K562 (cell line): ENCODE measurements around the gene TIFAB. TPM values are rescaled to one million over a fixed set of nuclear protein-coding genes. Genes with fewer than 3 reads are reported as not detected.

Experiments
- ATAC-seq: fragments of 200-7000 bp; cut with Tn5 transposase; 3 replicates; pipeline ENCODE4 v1.9.1; 2020; ENCODE audit warnings: moderate library complexity
- BruUV-seq: library from RNA; stranded (reverse); fragments of 400-500 nt; replicated peaks from 2 replicates; lab custom pipeline; 2021; lab: Mats Ljungman, UMichigan
- CTCF ChIA-PET: fragments of 300-600 bp; formaldehyde crosslinking; extraction: SDS; loops from one replicate; lab custom pipeline; 2021; ENCODE audit warnings: low intra/inter-chr PET ratio; lab: Yijun Ruan, JAX
- POLR2A ChIA-PET: fragments of 300-600, 350-650 bp; sonication (Branson Sonifier 250); formaldehyde crosslinking; extraction: SDS; loops from one replicate; lab custom pipeline; 2021; ENCODE audit warnings: antibody characterized with exemption, inconsistent platforms; lab: Yijun Ruan, JAX
- DNase-seq, 4 experiments: peaks; one replicate each; pipeline versions ENCODE4 v3.0.0 to v3.0.0-alpha.2; 2011 to 2018; ENCODE audit warnings: low spot score in 3 of 4, mixed read lengths in 3 of 4; ENCODE audit errors: extremely low read depth in 1 of 4
- FAIRE-seq: peaks from 2 replicates; lab custom pipeline; 2011; peaks lifted over from hg19 to GRCh38; lab: Jason Lieb, UNC
- H2AFZ ChIP-seq: 2 replicates; pipeline ENCODE4 v1.6.0; 2011; ENCODE audit warnings: low read depth, low read length, control low read depth, inconsistent platforms
- H3K27ac ChIP-seq: fragments of 200-600 bp; 3 replicates; pipeline ENCODE4 v1.8.0; 2011; ENCODE audit warnings: low read depth, mild to moderate bottlenecking, control low read depth, inconsistent platforms, low read length, moderate library complexity, mixed read lengths; ENCODE audit errors: extremely low read depth
- H3K27me3 ChIP-seq, 2 experiments: fragments of 300-600 bp in 1 of 2; 2 replicates in 1 of 2; 3 replicates in 1 of 2; pipeline versions ENCODE4 v1.6.0 to v1.8.0; 2011; ENCODE audit warnings: inconsistent platforms in 2 of 2, low read length in 2 of 2, mild to moderate bottlenecking in 1 of 2, mixed read lengths in 1 of 2, moderate library complexity in 1 of 2; ENCODE audit not compliant: control insufficient read depth in 2 of 2, insufficient read depth in 2 of 2
- H3K36me3 ChIP-seq: fragments of 300-600 bp; 3 replicates; pipeline ENCODE4 v1.8.0; 2011; ENCODE audit warnings: mild to moderate bottlenecking, low read length, inconsistent platforms; ENCODE audit not compliant: control insufficient read depth, insufficient read depth
- H3K4me1 ChIP-seq, 2 experiments: fragments of 200-600 bp in 1 of 2; replicated peaks in 1 of 2; 2 replicates in 1 of 2; 3 replicates in 1 of 2; pipeline versions ENCODE4 v1.5.1 to v1.8.0; 2011; ENCODE audit warnings: inconsistent platforms in 2 of 2, low read length in 2 of 2, mild to moderate bottlenecking in 1 of 2, mixed read lengths in 1 of 2, moderate library complexity in 1 of 2; ENCODE audit not compliant: control insufficient read depth in 2 of 2, insufficient read depth in 2 of 2
- H3K4me2 ChIP-seq: 2 replicates; pipeline ENCODE4 v1.6.1; 2011; ENCODE audit warnings: low read length, control low read depth, inconsistent platforms, mixed read lengths; ENCODE audit not compliant: insufficient read depth
- H3K4me3 ChIP-seq: fragments of 200-600 bp; sonication (generic), shearing (Covaris generic); 2 replicates; pipeline ENCODE4 v1.5.1; 2016; ENCODE audit warnings: control low read depth, inconsistent platforms
- H3K79me2 ChIP-seq: fragments of 200-600 bp; 3 replicates; pipeline ENCODE4 v1.8.0; 2011; ENCODE audit warnings: low read length, inconsistent platforms; ENCODE audit not compliant: control insufficient read depth, insufficient read depth
- H3K9ac ChIP-seq, 2 experiments: 2 replicates each; pipeline versions ENCODE4 v1.6.0 to v1.6.1; 2011; ENCODE audit warnings: low read depth in 2 of 2, low read length in 2 of 2, control low read depth in 1 of 2, inconsistent platforms in 1 of 2, mild to moderate bottlenecking in 1 of 2, mixed read lengths in 1 of 2; ENCODE audit not compliant: insufficient read depth in 1 of 2
- H3K9me1 ChIP-seq: one replicate; pipeline ENCODE4 v1.6.0; 2011; ENCODE audit warnings: inconsistent platforms, mild to moderate bottlenecking, low read length, moderate library complexity; ENCODE audit not compliant: control insufficient read depth, insufficient read depth
- H3K9me3 ChIP-seq: replicated peaks from 2 replicates; pipeline ENCODE4 v1.5.1; 2011; ENCODE audit warnings: low read depth, low read length, inconsistent platforms; ENCODE audit not compliant: control insufficient read depth, insufficient read depth
- H4K20me1 ChIP-seq: replicated peaks from 2 replicates; pipeline ENCODE4 v1.6.1; 2011; ENCODE audit warnings: low read length, inconsistent platforms, mixed read lengths; ENCODE audit not compliant: control insufficient read depth, insufficient read depth
- ARHGAP35 ChIP-seq: fragments of 450-650 bp; IDR thresholded peaks from 2 replicates; pipeline ENCODE4 v1.6.1; 2018; ENCODE audit not compliant: partially characterized antibody
- CHD2 ChIP-seq: IDR thresholded peaks from 2 replicates; pipeline ENCODE4 v1.6.1; 2011; ENCODE audit warnings: low read depth, low read length
- ELF1 ChIP-seq: fragments of 200-800 bp; sonication (Bioruptor generic); IDR thresholded peaks from 2 replicates; pipeline ENCODE4 v1.6.1; 2016; ENCODE audit warnings: missing genetic modification characterization, missing compliant biosample characterization
- HCFC1 ChIP-seq: IDR thresholded peaks from 2 replicates; pipeline ENCODE4 v1.6.1; 2012; ENCODE audit warnings: low read depth, low read length, improper control_type of control experiment
- RCOR1 ChIP-seq, 2 experiments: IDR thresholded peaks; 2 replicates each; pipeline ENCODE4 v1.6.1; 2012; ENCODE audit warnings: low read depth in 2 of 2, low read length in 2 of 2, borderline replicate concordance in 1 of 2, improper control_type of control experiment in 1 of 2
- SRSF7 ChIP-seq: fragments of 200-400 bp; formaldehyde crosslinking; optimal IDR thresholded peaks from 2 replicates; pipeline ENCODE3; 2017; ENCODE audit warnings: mild to moderate bottlenecking, low read depth, low read length
- TAL1 ChIP-seq: fragments of 450-650 bp; IDR thresholded peaks from 2 replicates; pipeline ENCODE4 v1.6.1; 2016; ENCODE audit warnings: mild to moderate bottlenecking
- THAP12 ChIP-seq: fragments of 250-450 bp; sonication (Bioruptor Pico); IDR thresholded peaks from 2 replicates; pipeline ENCODE4 v1.9.0; 2021; ENCODE audit warnings: mild to moderate bottlenecking, inconsistent platforms
- ZNF280B ChIP-seq: fragments of 250-450 bp; sonication (Bioruptor Pico); IDR thresholded peaks from 2 replicates; pipeline ENCODE4 v1.5.1; 2021; ENCODE audit warnings: mild to moderate bottlenecking
- ZNF318 ChIP-seq, 2 experiments: fragments of 450-650 bp; IDR thresholded peaks; 2 replicates each; pipeline ENCODE4 v1.6.1; 2016; ENCODE audit warnings: mild to moderate bottlenecking in 2 of 2, borderline replicate concordance in 1 of 2, low read depth in 1 of 2, moderate library complexity in 1 of 2
- ZSCAN29 ChIP-seq: fragments of 450-650 bp; IDR thresholded peaks from 2 replicates; pipeline ENCODE4 v1.6.1; 2017
- WGBS: fragments of 100-300 bp; shearing (Covaris generic); methylation state at CpG from one replicate; pipeline ENCODE4 v1.1.6; 2016; ENCODE audit warnings: low coverage, mixed read lengths; ENCODE audit not compliant: insufficient coverage; ENCODE audit errors: missing lambda C conversion rate; 5-methylcytosine and 5-hydroxymethylcytosine counted together
- in situ Hi-C: fragments of 300-500 bp; cut with MboI; formaldehyde crosslinking; loops from 4 replicates; pipeline ENCODE4 v1.15.0; 2018; ENCODE audit warnings: inconsistent platforms, mixed read lengths
- intact Hi-C: fragments of 100-400 bp; cut with micrococcal nuclease; formaldehyde crosslinking; loops from 2 replicates; pipeline ENCODE4 v1.14.2; 2022
- polyA plus RNA-seq, 8 experiments: library from polyadenylated mRNA; depleted of rRNA in 4 of 8; stranded (reverse) in 5 of 8; unstranded in 3 of 8; fragments of >200 nt; fragmentation: Nextera tagmentation in 2 of 8; fragmentation: Illumina TruSeq in 1 of 8; extraction: Ambion mirVana in 2 of 8; extraction: Trizol in 1 of 8; gene quantifications; 2 replicates each; pipeline versions ENCODE4 v1.2.1 to v1.2.3, GENCODE V29; 2011 to 2014; ENCODE audit warnings: inconsistent platforms in 1 of 8, missing spikeins in 1 of 8
- total RNA-seq, 7 experiments: library from RNA; depleted of rRNA in 6 of 7; stranded (reverse); fragments of >200 nt in 6 of 7; fragmentation: Illumina TruSeq in 2 of 7; extraction: Trizol in 2 of 7; gene quantifications; 2 replicates each; pipeline versions ENCODE4 v1.2.1 to v1.2.3, GENCODE V29; 2011 to 2021; ENCODE audit warnings: low replicate concordance in 1 of 7

TIFAB gene
- total and polyA plus RNA-seq, 9 of the 15 experiments (the other 6 are each of a cell fraction or from before 2014, with no cell fraction given): not detected

GRCh38 chr5:135481387-135481786 lies 29.2 kb upstream of the TIFAB start:
- peak; percentile 92 for FAIRE-seq
- no peaks in the 10 kb centered on the region for H3K36me3 ChIP-seq
- POLR2A ChIA-PET: interaction anchor here (1.2 kb wide), 1 partner anchor 16 kb away, joined by 3 read pairs; no protein-coding TSS in a partner anchor
- H3K9me3 ChIP-seq: no peaks in the 10 kb centered on the region
- no peaks in the 10 kb centered on the region for H4K20me1 ChIP-seq
- BruUV-seq: no TSS peak
- no peaks in the 10 kb centered on the region; the same call in 2 of the 3 replicates for H3K79me2 ChIP-seq
- 9% methylated on average over 5 of the region's 5 CpGs for WGBS
- H3K4me1 ChIP-seq: peaks cover 44 to 58% of the 10 kb centered on the region in 2 experiments
- peak overlapping the region; percentile 64 for H2AFZ ChIP-seq
- intact Hi-C loops: no loop called here
- peak; percentile 48 for ATAC-seq
- CTCF ChIA-PET: no interaction called here
- H3K4me2 ChIP-seq: peak overlapping the region; percentile 72
- H3K27ac ChIP-seq: peak overlapping the region; percentile 71
- DNase-seq: peak; percentile 35 to 69 (median 45)
- no peaks in the 10 kb centered on the region; a peak in 1 of 5 replicates for H3K27me3 ChIP-seq
- H3K9ac ChIP-seq: peak overlapping the region; percentile 43 to 71; a peak in 2 of 4 replicates
- H3K9me1 ChIP-seq: peaks cover 9% of the 10 kb centered on the region
- in situ Hi-C loops: no loop called here
- H3K4me3 ChIP-seq: no peak overlapping the region
- TF ChIP-seq RCOR1 (IDR thresholded peaks at IDR 0.05; ENCODE audit: borderline replicate concordance in 1 of 2, low read depth in 2 of 2, low read length in 2 of 2): peak; percentile 78 to 83
- TF ChIP-seq SRSF7: no peak
- peak; percentile 48 for TF ChIP-seq TAL1
- no peak for TF ChIP-seq ELF1 (tag)
- no peak for TF ChIP-seq ZNF280B (CRISPR knock-in tag)
- TF ChIP-seq ARHGAP35: no peak
- TF ChIP-seq ZSCAN29: no peak
- TF ChIP-seq THAP12: no peak
- TF ChIP-seq CHD2: no peak
- TF ChIP-seq ZNF318 (IDR thresholded peaks at IDR 0.05; ENCODE audit: borderline replicate concordance in 1 of 2, low read depth in 1 of 2): no peak
- no peak for TF ChIP-seq HCFC1
